Loucy (cell line): Measurements from ENCODE around the gene PCCA.

Experiments
- EZH2phosphoT487 ChIP-seq: fragments of 200-600 bp; IDR thresholded peaks from 2 replicates; pipeline ENCODE4 v1.6.1; 2018; ENCODE audit warnings: antibody characterized with exemption, mild to moderate bottlenecking, moderate library complexity, borderline replicate concordance
- TF ChIP-seq, protein P1 (sequence below): fragments of 200-600 bp; sonication (generic); conservative IDR thresholded peaks from 2 replicates; pipeline ENCODE4 v1.5.1; 2014; ENCODE audit warnings: mild to moderate bottlenecking, antibody characterized with exemption, low read length

DNA sequence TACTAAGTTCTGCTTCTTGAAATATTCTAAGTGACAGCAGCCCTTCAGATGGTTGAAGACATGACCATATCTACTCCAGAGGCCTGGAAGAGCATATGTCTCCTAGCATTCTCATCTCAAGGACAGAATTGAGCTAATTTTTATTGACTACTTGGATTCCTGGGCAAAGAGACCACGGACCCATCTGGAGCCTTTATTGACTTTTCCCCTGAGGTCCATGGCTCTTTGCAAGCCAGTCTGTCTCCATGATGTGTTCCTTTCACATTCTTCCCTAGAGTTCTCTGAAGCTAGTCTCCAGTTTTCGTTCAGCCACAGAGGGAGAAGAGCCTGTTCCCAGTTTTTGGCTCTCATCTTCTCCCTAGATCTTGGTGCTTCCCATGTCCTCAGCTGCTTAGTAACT lies 202.7 kb downstream of the PCCA start:
- TF ChIP-seq, protein P1, sequence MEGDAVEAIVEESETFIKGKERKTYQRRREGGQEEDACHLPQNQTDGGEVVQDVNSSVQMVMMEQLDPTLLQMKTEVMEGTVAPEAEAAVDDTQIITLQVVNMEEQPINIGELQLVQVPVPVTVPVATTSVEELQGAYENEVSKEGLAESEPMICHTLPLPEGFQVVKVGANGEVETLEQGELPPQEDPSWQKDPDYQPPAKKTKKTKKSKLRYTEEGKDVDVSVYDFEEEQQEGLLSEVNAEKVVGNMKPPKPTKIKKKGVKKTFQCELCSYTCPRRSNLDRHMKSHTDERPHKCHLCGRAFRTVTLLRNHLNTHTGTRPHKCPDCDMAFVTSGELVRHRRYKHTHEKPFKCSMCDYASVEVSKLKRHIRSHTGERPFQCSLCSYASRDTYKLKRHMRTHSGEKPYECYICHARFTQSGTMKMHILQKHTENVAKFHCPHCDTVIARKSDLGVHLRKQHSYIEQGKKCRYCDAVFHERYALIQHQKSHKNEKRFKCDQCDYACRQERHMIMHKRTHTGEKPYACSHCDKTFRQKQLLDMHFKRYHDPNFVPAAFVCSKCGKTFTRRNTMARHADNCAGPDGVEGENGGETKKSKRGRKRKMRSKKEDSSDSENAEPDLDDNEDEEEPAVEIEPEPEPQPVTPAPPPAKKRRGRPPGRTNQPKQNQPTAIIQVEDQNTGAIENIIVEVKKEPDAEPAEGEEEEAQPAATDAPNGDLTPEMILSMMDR = no peak
- TF ChIP-seq EZH2phosphoT487 = no peak
